ENCODE measurements around the gene PRPF40B.

PRPF40B gene

GRCh38 chr12:49636979-49637755 lies 13.8 kb downstream of the PRPF40B start:
- DNase-seq, result peak; percentile 56

GRCh38 chr12:49641748-49642369 lies 18.5 kb downstream of the PRPF40B start:
- DNase-seq, result no peak

- DNase-seq, result no peak
Measured at GRCh38 chr12:49642370-49642802, 19.0 kb downstream of the PRPF40B start.

GRCh38 chr12:49643135-49643534 lies 19.8 kb downstream of the PRPF40B start:
- no peak for DNase-seq

GRCh38 chr12:49643961-49644619 lies 20.7 kb downstream of the PRPF40B start:
- no peak for DNase-seq

GRCh38 chr12:49644620-49644994 lies 21.2 kb downstream of the PRPF40B start:
- DNase-seq, result no peak

GRCh38 chr12:49645146-49646039 lies 22.0 kb downstream of the PRPF40B start:
- DNase-seq, result no peak

GRCh38 chr12:49646331-49646830 lies 23.0 kb downstream of the PRPF40B start:
- no peak for DNase-seq

- no peak for DNase-seq
Measured at GRCh38 chr12:49646871-49647654, 23.7 kb downstream of the PRPF40B start.

- DNase-seq, result no peak
Measured at GRCh38 chr12:49647827-49648711, 24.7 kb downstream of the PRPF40B start.

- DNase-seq, result no peak
Measured at GRCh38 chr12:49648712-49649003, 25.3 kb downstream of the PRPF40B start.

- DNase-seq, result no peak
Measured at GRCh38 chr12:49649445-49649844, 26.1 kb downstream of the PRPF40B start.

GRCh38 chr12:49649892-49650291 lies 26.5 kb downstream of the PRPF40B start:
- no peak for DNase-seq

GRCh38 chr12:49651855-49652254 lies 28.5 kb downstream of the PRPF40B start:
- no peak for DNase-seq

GRCh38 chr12:49652921-49653520 lies 29.7 kb downstream of the PRPF40B start:
- no peak for DNase-seq

GRCh38 chr12:49654715-49655114 lies 31.4 kb downstream of the PRPF40B start:
- DNase-seq, result no peak

GRCh38 chr12:49655595-49656236 lies 32.4 kb downstream of the PRPF40B start:
- no peak for DNase-seq

GRCh38 chr12:49658276-49658675 lies 34.9 kb downstream of the PRPF40B start:
- DNase-seq, result no peak

- no peak for DNase-seq
Measured at GRCh38 chr12:49659753-49660152, 36.4 kb downstream of the PRPF40B start.

GRCh38 chr12:49661191-49661590 lies 37.8 kb downstream of the PRPF40B start:
- DNase-seq, result no peak
